ENCODE results near the gene POGK.
"Not testable (repeated sequence)": the region's sequence is repeated elsewhere in the genome, so short reads cannot be mapped to it uniquely, and the experiment has no call there.

Gene POGK

DNA sequence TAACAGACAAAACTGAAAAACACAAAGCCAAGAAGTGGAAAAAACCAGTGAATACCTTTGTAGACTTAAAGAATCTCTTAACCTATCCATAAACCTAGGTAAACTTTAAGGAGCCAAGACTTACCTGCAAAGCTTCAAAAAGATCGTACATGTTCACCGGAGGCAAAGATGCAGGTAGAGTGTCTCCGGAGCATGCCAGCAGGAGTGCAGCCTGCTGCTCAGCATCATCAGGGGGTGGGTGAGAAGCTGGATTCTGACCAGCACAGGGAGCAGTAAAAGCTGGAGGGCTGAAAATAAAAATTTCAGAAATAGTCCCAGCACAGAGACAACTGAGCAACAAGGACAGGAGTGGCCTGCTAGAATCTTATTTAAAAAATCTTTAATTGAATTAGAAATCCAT, 18.7 kb downstream of the POGK start:
- DNase-seq (ENCODE audit: low spot score): no peak

DNA sequence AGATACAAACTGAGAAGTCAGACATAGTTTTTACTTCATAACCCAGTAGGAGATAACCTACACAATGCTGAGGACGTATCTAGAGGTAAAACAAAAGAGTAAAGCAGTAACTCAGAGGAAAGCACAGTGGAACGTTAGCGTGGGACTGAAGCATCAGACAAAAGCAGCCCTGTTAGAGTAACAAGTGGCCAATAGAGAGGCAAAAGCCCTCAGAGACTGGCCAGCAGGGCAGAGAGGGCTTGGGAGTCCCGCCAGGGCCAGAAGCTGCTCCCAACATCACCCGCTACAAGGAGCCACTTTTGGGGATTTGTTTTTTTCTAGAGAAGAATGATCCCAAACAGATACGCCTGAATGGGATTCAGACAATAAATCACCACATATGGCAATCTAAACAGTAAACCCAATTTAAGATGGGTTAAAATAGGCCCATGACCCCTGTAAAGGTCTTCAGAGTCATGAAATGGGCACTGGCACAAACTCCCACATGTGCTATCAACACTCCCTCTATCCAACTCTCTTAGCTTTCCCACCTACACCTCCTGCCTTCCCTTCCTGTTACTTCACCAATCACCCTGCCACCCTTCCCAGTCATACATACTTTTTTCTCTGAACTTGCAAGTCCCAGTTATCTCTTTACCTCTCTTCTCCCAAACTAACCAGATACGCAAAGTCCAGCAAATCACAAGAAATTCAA, 19.6 kb downstream of the POGK start:
- no peak for DNase-seq (ENCODE audit: low spot score)

DNA sequence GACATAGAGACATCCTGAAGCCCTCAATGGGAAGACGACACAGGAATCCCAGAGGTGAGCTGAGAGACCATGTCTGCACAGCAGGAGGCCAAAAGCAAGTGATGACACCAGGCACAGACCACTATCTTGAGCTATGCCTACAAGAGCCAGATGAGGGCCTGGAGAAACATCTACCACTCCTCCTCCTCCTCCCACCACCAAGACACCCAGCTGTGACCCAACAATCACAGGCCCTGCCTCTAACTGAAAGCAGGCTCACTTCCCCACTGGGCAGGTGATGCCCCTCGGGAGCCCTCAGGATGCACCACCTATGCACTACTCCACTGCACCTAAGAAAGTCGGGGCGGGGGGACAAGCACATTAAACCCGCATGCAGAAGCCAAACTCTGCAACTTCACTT, 20.3 kb downstream of the POGK start:
- DNase-seq (ENCODE audit: low spot score): no peak

DNA sequence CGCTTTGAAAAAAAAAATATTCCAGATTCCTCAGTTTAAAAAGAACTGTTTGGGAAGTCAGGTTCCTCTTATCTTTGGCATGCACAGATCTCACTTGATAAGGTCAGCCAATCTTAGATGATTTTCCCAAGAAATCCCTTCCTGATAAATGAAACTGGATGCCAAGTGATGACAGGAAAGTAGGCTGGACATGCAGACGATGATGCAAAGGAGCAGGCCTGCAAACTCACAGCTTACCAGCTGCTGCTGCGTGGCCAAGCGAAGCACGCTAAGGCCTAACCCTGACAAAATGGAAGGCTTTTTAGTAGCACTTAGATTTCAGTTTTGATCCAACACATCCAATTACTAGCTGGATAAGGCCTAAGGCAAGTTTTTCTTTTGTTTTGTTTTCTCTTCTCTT, 26.7 kb downstream of the POGK start:
- no peak for DNase-seq (ENCODE audit: low spot score)

DNA sequence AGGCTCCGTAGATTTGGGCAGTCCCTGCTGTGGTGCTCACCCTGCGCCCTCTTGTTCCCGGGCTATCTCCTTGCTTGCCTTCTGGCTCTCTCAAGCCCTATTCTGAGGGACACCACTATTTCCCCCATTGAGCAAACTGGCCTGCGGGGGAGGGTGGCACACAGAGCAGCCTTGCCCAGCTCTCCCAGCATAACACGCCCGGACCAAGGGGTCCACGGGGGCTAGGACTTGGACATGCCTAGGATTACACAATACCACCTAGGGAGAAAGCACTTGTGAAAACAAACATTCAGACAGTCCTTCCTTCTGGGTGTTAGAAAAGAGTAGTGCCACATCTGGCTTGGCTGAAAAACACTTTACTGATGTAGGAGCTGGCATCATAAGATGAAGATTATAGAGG, 29.4 kb downstream of the POGK start:
- DNase-seq (ENCODE audit: low spot score): no peak

DNA sequence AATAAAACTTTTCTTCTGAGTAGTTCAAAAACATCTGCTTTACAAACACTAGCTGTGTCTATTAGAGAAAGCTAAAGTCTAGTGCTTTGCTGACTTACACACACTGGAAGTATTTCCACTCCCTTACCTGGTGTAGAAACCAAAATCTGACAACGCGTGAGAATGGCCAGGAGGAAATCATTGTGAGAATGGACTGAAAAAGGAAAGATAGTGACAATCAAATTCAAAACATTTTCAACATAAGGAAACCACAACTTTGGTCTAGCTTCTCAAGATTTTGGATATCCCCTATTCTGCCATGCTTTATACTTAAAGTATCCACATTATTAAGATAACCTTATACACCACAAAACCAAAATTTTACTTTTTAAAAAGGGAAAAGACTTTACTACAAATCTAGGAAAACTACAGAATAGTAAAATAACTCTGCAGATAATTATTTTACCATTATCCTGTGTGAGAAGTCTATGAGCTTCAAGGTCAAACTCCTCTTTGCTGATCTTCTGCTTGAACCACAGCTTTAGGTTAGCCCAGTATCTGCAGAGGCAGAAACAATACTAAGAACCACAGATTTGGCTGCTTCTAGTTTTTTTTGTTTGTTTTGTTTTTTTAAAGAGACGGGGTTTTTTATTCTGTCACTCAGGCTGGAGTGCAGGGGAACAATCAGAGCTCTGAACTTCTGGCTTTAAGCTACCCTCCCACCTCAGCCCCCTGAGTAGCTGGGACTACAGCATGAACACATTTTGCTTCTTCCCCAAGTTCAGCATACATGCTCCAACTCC, 30.2 kb downstream of the POGK start:
- no peak for DNase-seq (ENCODE audit: low spot score)

DNA sequence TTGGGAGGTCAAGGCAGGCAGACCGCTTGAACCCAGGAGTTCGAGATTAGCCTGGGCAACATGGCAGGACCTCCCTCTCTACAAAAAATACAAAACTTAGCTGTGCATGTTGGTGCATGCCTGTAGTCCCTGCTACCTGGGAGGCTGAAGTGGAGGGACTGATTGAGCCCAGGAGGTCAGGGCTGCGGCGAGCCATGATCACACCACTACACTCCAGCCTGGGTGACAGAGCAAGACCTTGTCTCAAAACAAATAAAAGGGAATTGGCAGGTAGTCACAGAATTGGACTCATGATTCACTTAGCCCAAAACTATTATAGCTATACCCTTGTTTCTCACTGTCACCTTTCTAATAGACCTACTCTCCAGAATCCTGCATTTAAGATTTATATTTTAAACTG, 31.3 kb downstream of the POGK start:
- DNase-seq (ENCODE audit: low spot score): no peak

DNA sequence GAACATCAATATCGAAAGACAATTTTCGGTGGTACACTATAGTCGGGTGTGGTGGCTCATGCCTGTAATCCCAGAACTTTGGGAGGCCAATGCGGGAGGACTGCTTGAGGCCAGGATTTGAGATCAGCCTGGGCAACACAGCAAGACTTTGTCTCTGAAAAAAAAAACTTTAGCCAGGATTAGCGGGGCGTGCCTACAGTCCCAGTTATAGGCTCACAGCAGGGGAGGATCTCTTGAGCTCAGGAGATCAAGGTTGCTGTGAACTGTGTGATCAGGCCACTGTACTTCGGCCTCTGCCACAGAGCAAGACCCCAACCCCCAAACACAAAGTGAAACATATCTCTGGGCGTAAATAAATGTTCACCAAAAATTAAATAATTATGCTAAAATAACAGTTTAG, 35.2 kb downstream of the POGK start:
- no peak for DNase-seq (ENCODE audit: low spot score)

DNA sequence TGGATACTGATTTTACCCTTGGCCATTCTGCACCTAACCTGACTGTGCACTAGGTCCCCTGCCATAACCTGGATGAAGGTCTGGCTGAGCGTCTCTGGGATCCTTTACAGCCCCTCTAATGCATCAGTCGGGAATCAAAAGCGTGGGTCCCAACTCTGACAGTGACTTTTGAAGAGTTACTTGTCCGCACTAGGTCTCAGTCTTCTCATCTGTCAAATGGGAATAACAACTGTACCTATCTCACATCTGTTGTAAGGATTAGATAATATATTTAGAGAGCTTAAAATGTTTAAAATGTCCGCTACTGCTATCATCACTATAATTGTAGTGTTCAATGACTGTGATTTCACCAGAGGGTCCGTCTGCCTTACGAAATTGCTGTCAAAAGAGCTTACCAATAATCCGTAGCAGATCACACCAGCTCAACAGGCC, 36.0 kb downstream of the POGK start:
- DNase-seq (ENCODE audit: low spot score): no peak

DNA sequence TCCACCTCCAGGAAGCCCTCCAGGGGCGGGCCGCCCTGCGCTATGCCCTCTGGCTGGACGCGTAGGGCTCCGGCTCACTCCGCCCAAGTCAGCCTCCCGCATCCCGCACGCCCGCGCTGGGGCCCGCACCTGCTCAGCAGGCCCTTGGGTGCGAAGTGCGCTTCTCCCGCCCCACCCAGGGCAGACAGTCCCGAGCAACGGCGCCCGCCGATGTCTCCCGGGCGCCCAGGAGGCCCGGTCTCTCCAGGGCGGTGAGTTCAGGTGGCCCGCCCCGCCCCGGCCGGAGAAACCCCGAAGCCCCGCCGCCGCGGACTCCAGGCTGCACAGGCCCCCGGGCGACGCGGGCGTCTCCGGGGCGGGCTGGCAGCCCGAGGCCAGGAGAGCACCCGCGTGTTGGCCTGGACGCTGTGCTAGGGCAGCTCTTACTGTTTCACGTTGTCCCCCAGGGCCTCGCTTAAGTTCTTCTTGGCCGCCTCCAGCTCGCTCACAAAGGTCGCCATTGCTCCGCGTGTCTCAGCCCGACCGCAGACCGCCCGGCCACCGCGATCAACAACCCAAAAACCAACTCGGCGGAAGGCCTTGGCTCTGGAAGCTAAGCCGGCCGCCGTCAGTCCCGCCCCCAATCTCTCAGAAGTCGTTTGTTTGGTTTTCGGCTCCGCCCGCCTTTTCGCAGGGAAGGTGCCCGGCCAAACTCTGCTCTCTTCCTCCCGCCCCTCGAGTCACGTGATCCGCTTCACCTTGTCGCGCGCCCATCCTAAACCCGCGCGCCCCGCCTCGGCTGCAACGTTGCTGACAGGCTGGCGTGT, 36.7 kb downstream of the POGK start, which contains the start of gene TADA1:
Gene TADA1 (minus strand): TSS at position 531 of the 806 bp plus-strand sequence. CDS start 31 bp downstream, at position 500.
- peak; percentile 73 for DNase-seq (ENCODE audit: low spot score)

DNA sequence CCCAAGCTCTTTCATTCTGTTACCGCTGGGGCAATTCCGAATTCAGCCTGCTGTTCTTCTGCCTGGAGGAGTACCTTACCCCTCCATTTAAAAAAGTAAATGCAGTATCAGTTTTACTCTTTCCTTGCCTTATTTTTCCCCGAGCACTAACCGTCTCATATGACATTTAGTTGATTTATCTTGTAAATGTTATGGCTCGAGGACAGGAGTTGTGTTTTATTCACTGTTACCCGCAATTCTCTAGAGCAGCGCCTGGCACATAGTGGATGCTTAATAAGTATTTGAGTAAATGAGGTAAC, 37.2 kb downstream of the POGK start:
- no peak for DNase-seq (ENCODE audit: low spot score)

DNA sequence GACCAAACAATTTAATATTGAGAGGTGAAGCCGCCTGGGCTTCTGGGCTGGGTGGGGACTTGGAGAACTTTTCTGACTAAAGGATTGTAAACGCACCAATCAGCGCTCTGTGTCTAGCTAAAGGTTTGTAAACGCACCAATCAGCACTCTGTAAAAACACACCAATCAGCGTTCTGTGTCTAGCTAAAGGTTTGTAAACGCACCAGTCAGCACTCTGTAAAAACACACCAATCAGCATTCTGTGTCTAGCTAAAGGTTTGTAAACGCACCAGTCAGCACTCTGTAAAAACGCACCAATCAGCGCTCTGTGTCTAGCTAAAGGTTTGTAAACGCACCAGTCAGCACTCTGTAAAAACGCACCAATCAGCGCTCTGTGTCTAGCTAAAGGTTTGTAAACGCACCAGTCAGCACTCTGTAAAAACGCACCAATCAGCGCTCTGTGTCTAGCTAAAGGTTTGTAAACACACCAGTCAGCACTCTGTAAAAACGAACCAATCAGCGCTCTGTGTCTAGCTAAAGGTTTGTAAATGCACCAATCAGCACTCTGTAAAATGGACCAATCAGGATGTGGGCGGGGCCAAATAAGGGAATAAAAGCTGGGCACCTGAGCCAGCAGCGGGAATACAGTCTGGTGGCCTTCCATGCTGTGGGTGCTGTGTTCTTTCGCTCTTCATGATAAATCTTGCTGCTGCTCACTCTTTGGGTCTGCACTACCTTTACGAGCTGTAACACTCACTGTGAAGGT, 39.1 kb downstream of the POGK start:
- not testable (repeated sequence) for DNase-seq (ENCODE audit: low spot score)

DNA sequence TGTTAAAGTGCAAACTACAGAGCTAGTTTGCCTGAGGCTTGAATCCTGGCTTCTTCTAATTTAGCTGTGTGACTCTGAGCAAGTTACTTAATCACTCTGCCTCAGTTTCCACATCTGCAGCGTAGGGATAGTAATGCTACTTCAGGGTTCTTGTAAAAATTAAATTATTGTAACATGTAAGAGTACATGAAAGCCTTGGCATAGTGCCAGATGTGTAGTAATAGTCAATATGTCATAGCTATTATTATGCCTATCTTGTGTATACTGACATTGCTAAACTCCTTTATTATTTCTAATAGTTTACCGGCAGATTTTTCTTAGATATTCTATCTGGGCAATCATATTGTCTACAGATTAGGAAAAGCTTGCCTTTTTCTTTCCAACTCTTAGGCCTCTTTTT, 43.6 kb downstream of the POGK start:
- no peak for DNase-seq (ENCODE audit: low spot score)

DNA sequence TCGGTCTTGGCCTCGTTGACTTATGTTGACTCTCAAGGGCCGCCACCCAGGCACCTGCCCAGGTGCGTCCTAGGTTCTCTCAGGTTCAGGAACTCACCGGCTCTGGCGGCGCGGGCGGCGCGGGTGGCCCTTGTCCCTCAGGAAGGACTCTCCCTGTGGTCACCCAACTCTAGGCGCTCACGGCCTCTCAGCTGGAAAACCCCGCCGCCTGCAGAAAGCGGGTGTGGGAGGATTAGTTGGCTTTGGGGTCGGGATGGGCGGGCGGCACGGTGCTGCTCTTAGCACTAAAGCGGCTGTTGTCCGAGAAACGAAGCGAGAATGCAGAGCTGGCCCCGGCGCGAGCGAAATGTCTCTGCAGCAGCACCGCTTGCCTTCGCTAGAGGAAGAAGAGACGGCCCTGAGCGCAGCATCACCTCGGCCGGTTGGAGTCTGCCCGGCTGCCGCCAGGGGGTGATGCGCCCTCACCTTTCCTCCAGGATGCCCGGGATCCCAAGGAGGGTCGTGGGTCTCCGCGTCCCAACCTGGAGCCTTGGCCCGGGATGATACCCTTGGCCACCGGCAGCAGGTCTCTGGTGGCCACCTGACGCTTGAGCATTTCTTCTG, 44.9 kb downstream of the POGK start:
- no peak for DNase-seq (ENCODE audit: low spot score)

DNA sequence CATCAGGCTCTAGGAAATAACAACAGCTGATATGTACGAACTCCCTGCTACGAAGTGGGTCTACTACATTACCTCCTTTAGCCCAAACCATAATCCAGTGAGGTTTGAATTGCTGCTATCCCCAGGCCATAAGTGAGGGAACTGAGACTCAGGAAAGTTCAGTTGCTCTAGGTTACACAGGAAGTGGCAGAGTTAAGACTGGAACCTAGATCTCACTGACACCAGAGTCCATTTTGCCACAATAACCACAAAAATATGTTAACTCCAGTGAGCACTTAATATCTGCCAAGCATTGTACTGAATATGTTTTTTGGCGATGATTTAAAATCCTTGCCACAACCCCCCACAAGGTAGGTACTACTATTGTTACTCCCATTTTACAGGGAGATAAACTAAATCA, 45.7 kb downstream of the POGK start:
- DNase-seq (ENCODE audit: low spot score): no peak

DNA sequence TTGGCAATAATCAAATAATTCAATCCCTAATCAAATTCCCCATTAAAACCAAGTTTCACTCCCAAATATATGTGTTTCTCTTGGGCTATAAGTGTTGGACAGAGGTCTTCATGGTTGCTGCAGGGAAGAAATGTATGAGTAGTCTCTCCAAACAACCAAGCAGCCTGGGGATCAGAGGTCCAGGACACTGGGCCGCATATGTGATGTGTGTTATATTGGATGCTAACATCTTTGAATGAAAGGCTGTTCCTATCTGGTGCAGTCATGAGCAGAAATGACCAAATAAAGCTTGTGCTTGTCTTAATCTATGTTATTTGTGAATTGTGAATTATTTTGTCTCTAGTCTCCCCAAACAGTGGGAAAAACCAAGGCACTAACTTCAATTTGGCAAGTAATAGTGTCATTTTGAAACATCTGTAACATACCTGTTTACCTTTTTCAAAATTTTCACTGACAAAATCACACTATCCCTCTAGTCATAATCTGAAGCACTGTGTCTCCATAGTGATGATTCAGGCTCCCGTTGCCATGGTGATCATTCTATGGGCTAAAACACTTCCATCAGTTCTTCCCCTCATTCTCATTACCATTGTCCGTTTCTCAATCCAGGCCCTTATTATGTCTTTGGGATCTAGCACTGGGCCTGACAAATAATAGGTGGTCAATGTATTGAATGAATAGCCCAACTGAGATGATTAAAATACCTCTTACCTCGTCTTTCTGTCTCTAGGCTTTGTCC, 49.3 kb downstream of the POGK start:
- DNase-seq (ENCODE audit: low spot score): no peak

DNA sequence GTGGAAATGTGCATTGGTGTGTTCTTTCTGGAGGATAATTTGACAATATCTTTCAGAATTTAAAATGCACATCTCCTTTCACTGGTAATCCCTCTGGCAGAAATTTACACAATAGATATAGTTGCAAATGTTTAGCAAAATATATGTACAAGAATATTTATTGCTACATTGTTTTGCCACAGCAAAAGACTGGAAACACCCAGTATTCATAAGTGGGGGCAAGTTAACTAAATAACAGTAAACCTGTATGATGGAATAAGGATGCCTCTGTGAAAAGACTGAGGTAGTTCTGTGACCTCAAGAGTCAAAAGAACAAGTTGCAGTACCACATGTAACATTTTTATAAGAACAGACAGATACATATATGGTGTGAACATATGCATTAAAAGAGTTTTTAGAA, 50.5 kb downstream of the POGK start:
- DNase-seq (ENCODE audit: low spot score): no peak

DNA sequence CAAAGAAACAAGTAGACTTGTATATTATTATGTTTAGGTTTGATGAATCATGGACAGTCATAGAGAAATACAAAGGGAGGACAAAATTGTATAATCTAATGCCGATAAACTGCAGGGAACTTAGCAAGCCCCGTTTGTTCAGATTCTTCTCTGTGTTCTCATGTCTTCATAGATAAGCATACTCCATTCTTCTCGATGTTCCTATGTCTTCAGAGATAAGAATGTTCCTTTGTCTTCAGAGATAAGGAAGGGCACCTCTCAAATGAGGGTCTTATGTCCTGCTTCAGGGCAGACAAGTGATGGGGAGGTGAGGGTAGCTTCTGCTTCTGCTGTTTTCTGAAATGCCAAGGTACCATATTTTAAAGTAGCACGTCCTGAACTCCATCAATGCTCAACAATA, 56.5 kb downstream of the POGK start:
- DNase-seq (ENCODE audit: low spot score): no peak

DNA sequence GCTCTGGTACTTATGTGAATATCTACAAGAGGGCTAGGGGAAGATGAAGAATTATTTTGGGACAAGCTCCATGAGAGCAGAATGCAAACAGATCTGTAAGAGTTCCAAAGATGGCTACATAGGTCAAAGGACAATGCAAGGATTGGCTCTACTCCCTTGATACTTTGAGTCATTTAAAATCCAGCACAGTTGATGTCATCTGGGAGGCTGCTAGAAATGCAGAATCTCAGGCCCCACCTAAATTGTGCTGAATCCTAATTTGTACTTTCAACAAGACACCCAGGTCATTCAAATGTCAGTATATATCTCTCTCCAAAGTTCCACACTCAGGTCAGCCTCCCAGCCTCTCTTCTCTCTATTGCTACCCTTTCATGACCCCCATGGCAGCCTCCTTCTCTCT, 60.5 kb downstream of the POGK start:
- no peak for DNase-seq (ENCODE audit: low spot score)

DNA sequence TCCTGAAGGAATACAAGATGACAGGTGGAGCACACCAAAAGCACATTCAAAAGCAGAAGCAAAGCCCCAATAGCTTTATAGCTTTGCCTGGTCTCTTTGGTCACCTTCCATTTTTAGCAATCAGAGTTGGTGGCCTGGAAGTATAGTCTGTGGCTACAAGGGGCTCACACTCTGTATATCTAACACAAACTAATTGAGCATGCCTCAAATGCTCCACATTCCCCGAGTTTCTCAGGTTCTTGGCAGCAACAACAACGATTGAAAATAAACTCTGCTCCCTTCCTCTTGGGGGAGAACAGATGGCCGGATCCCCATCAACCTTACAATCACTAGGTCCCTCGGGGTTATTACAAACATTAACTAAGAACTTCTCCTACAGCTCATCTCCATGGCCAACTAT, 61.7 kb downstream of the POGK start:
- DNase-seq (ENCODE audit: low spot score): no peak

DNA sequence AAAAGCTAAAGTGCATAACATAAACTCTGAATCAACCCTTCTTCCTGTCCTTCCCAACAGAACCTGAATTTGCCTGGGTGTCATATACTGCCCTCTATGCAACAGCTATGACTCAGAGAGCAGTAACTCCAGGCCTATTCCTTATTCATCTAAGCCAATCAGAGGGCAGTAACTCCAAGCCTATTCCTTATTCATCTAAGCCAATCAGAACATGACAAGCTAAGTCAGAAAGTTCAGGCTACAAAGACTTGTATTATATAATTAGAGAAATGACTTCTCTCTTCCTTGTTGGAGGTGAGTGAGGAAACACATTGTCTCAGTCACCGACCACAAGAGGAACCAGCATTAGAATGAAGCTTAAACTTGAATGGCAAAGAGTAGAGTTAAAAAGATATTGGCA, 63.0 kb downstream of the POGK start:
- no peak for DNase-seq (ENCODE audit: low spot score)
